Upper lobe of left lung (tissue), 6 donors: ENCODE data around the gene ZNF135. TPM values are rescaled to one million over a fixed set of nuclear protein-coding genes. Genes with fewer than 3 reads are reported as not detected.

Experiments
- ATAC-seq, 2 donors: fragments of 200-7000 bp; cut with Tn5 transposase; one replicate each; pipeline ENCODE4 v1.9.1; 2022; ENCODE audit warnings: mild to moderate bottlenecking in 2 of 2, moderate library complexity in 2 of 2; ENCODE audit not compliant: low FRiP score in 2 of 2
- DNase-seq, 2 donors: peaks; one replicate each; pipeline ENCODE4 v3.0.0-alpha.2; 2019 to 2020
- H3K27ac ChIP-seq, 4 donors: fragments of 200-600 bp; sonication (generic); one replicate each; pipeline ENCODE4 v1.5.1; 2016 to 2019
- H3K27me3 ChIP-seq, 4 donors: fragments of 200-600 bp; sonication (generic); one replicate each; pipeline ENCODE4 v1.5.1; 2017 to 2019
- H3K36me3 ChIP-seq, 4 donors: fragments of 200-600 bp; sonication (generic); one replicate each; pipeline ENCODE4 v1.5.1; 2016 to 2019
- H3K4me1 ChIP-seq, 4 donors: fragments of 200-600 bp; sonication (generic); one replicate each; pipeline ENCODE4 v1.5.1; 2018 to 2019
- H3K4me3 ChIP-seq, 4 donors: fragments of 200-600 bp; sonication (generic); one replicate each; pipeline ENCODE4 v1.5.1; 2017 to 2019; ENCODE audit warnings: mild to moderate bottlenecking in 2 of 4, moderate library complexity in 1 of 4
- H3K9me3 ChIP-seq, 4 donors: fragments of 200-600 bp; sonication (generic); one replicate each; pipeline ENCODE4 v1.5.1; 2018 to 2019
- EP300 ChIP-seq, 4 donors: sonication (generic); formaldehyde crosslinking; IDR thresholded peaks; one replicate each; pipeline ENCODE4 v1.5.1; 2017; ENCODE audit warnings: antibody characterized with exemption in 4 of 4, control low read depth in 2 of 4
- POLR2A ChIP-seq, 4 donors: fragments of 450-650 bp; IDR thresholded peaks; one replicate each; pipeline ENCODE4 v1.5.1; 2016 to 2017; ENCODE audit warnings: antibody characterized with exemption in 4 of 4, mild to moderate bottlenecking in 2 of 4
- POLR2AphosphoS5 ChIP-seq, 2 donors: sonication (generic); formaldehyde crosslinking; IDR thresholded peaks; one replicate each; pipeline ENCODE4 v1.5.1; 2017; ENCODE audit warnings: antibody characterized with exemption in 2 of 2
- WGBS, 2 donors: methylation state at CpG; one replicate each; pipeline ENCODE4 v1.1.5; 2017 to 2018; 5-methylcytosine and 5-hydroxymethylcytosine counted together
- total RNA-seq, 6 donors: library from RNA; depleted of rRNA in 4 of 6; stranded (reverse); fragments of >200 nt in 4 of 6; gene quantifications; one replicate each; pipeline versions ENCODE4 v1.1.0 to v1.2.1, GENCODE V29; 2016 to 2021
- TF ChIP-seq, protein P1 (sequence below), 6 experiments: fragments of 450-650 bp in 4 of 6; fragments of 200-600 bp in 2 of 6; sonication (generic) in 2 of 6; IDR thresholded peaks; one replicate each; pipeline ENCODE4 v1.5.1; 2016 to 2019; ENCODE audit warnings: antibody characterized with exemption in 6 of 6
- donor health status: DM: no; HTN: no; CAD: no; lungs with moderate emphysema.
- donor health status: DM: no; HTN: yes; CAD: no; lungs with severe emphysema.

The ZNF135 gene
- total RNA-seq, 6 donors from 2014 or later = 1.7 to 11.5 (median 3.4) TPM

DNA sequence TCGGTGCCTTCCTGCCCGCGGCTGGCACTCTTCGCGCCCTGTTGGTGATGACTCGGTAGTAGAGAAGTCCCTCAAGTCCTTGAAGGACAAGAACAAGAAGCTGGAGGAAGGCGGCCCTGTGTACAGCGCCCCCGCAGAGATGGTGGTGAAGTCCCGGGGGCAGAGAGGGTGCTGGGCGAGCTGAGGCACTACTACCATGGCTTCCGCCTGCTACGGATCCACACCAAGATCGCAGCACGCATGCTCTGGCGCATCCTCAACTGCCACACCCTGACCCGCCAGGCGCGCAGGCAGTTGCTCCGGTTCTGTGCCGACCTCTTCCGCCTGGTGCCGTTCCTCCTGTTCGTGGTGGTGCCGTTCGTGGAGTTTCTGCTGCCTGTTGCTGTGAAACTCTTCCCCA is 14.2 kb upstream of the ZNF135 start:
- Histone ChIP-seq H3K4me3 (no peak overlapping the region), H3K9me3 (peaks cover 19 to 97% (median 75%) of the 10 kb centered on the region in 4 donors), H3K27me3 (no peaks in the 10 kb centered on the region), H3K27ac (no peak overlapping the region), H3K36me3 (no peaks in the 10 kb centered on the region), H3K4me1 (no peaks in the 10 kb centered on the region)
- 91 to 93% methylated on average over 26 of the region's 26 CpGs for WGBS, 2 donors
- ATAC-seq (no peak), DNase-seq (no peak)
- TF ChIP-seq POLR2AphosphoS5 (IDR thresholded peaks at IDR 0.05) (no peak), POLR2A (IDR thresholded peaks at IDR 0.05) (no peak), EP300 (IDR thresholded peaks at IDR 0.05) (no peak)
- TF ChIP-seq, protein P1, sequence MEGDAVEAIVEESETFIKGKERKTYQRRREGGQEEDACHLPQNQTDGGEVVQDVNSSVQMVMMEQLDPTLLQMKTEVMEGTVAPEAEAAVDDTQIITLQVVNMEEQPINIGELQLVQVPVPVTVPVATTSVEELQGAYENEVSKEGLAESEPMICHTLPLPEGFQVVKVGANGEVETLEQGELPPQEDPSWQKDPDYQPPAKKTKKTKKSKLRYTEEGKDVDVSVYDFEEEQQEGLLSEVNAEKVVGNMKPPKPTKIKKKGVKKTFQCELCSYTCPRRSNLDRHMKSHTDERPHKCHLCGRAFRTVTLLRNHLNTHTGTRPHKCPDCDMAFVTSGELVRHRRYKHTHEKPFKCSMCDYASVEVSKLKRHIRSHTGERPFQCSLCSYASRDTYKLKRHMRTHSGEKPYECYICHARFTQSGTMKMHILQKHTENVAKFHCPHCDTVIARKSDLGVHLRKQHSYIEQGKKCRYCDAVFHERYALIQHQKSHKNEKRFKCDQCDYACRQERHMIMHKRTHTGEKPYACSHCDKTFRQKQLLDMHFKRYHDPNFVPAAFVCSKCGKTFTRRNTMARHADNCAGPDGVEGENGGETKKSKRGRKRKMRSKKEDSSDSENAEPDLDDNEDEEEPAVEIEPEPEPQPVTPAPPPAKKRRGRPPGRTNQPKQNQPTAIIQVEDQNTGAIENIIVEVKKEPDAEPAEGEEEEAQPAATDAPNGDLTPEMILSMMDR (IDR thresholded peaks at IDR 0.05) = no peak

DNA sequence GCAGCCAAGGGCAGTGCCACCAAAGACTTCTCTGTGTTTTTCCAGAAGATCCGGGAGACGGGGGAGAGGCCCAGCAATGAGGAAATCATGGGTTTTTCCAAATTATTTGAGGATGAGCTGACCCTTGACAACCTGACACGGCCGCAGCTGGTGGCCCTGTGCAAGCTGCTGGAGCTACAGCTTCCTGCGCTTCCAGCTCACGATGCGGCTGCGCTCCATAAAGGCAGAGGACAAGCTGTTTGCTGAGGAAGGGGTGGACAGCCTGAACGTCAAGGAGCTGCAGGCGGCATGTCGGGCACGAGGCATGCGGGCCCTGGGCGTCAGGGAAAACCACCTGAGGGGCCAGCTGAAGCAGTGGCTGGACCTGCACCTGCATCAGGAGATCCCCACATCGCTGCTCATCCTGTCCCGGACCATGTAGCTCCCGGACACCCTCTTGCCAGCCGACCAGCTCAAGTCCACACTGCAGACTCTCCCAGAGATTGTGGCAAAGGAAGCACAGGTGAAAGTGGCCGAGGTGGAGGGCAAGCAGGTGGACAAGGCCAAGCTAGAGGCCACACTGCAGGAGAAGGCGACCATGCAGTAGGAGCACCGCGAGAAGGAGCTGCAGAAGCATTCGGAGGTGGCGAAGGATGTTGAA is 13.6 kb upstream of the ZNF135 start:
- TF ChIP-seq POLR2AphosphoS5 (IDR thresholded peaks at IDR 0.05) = no peak
- TF ChIP-seq, protein P1 (IDR thresholded peaks at IDR 0.05) = no peak
- no peak for TF ChIP-seq EP300 (IDR thresholded peaks at IDR 0.05)
- TF ChIP-seq POLR2A (IDR thresholded peaks at IDR 0.05) = no peak
- 92 to 93% methylated on average over 20 to 24 of the region's 24 CpGs for WGBS, 2 donors
- DNase-seq (no peak), ATAC-seq (no peak)
- H3K9me3 ChIP-seq = peaks cover 19 to 97% (median 72%) of the 10 kb centered on the region in 4 donors
- H3K4me1 ChIP-seq = no peaks in the 10 kb centered on the region
- no peaks in the 10 kb centered on the region for H3K36me3 ChIP-seq
- H3K4me3 ChIP-seq = no peak overlapping the region
- no peak overlapping the region for H3K27ac ChIP-seq
- H3K27me3 ChIP-seq = no peaks in the 10 kb centered on the region

DNA sequence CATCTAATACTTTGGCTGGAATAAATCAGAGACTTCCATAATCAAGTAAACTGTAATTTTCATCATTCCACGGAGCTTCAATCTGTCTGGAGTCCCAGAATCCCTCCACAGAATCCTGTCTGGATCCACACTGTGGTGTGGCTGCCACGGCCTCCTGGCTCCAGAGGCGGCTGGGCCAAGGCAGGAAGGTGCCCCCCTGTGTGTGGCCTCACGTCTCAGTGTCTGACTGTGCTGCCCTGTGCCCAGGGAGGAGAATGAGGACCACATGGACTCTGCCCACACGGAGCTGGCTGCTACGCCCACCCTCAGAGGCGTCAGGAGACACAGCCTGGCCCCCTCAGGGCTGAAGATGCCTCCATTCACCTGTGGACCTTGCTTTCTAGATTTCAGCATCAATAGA is 12.2 kb upstream of the ZNF135 start:
- TF ChIP-seq, protein P1 (IDR thresholded peaks at IDR 0.05) = no peak
- TF ChIP-seq POLR2A (IDR thresholded peaks at IDR 0.05) (no peak), POLR2AphosphoS5 (IDR thresholded peaks at IDR 0.05) (no peak), EP300 (IDR thresholded peaks at IDR 0.05) (no peak)
- Histone ChIP-seq H3K9me3 (peaks cover 19 to 97% (median 69%) of the 10 kb centered on the region in 4 donors), H3K36me3 (no peaks in the 10 kb centered on the region), H3K4me3 (no peak overlapping the region), H3K27ac (no peak overlapping the region), H3K4me1 (no peaks in the 10 kb centered on the region), H3K27me3 (no peaks in the 10 kb centered on the region)
- WGBS, 2 donors = 60 to 86% methylated on average over 2 to 7 of the region's 7 CpGs
- ATAC-seq = no peak
- no peak for DNase-seq

GRCh38 chr19:58047672-58048071 is 11.4 kb upstream of the ZNF135 start:
- no peak overlapping the region for H3K27ac ChIP-seq
- TF ChIP-seq, protein P1 (IDR thresholded peaks at IDR 0.05) = no peak
- TF ChIP-seq POLR2AphosphoS5 (IDR thresholded peaks at IDR 0.05) (no peak), POLR2A (IDR thresholded peaks at IDR 0.05) (no peak), EP300 (IDR thresholded peaks at IDR 0.05) (no peak)
- H3K36me3 ChIP-seq = no peaks in the 10 kb centered on the region
- no peak overlapping the region for H3K4me3 ChIP-seq
- no peak for ATAC-seq
- 95 to 96% methylated on average over 5 to 10 of the region's 12 CpGs for WGBS, 2 donors
- H3K4me1 ChIP-seq = no peaks in the 10 kb centered on the region
- H3K9me3 ChIP-seq = peaks cover 17 to 98% (median 71%) of the 10 kb centered on the region in 4 donors
- no peak for DNase-seq
- no peaks in the 10 kb centered on the region for H3K27me3 ChIP-seq

DNA sequence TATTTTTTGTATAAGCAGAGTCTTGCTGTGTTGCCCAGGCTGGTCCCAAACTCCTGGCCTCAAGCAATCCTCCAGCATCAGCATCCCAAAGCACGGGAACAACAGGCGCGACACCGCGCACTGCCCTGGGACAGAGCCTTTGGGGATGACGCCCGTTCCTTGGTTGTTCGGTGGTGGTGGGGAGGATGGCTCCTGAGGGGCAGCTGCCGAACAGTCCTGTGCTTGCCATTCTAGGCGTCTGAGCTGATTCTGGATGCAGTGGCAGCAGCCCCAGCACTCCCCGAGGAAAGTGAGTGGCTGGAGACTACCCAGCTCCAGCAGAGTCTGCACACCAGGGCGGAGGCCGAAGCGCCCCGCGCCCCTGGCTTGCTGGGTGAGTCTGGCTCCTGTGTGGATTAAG is 6.8 kb upstream of the ZNF135 start:
- peak in 1 of 2 donors; percentile 62 for DNase-seq
- WGBS, 2 donors = 98% methylated on average over 16 of the region's 16 CpGs

More for the DNA sequence above, 6.8 kb upstream of the ZNF135 start:
- no peak overlapping the region for H3K27ac ChIP-seq
- H3K9me3 ChIP-seq = peaks cover 4 to 84% (median 40%) of the 10 kb centered on the region in 4 donors
- TF ChIP-seq EP300 (IDR thresholded peaks at IDR 0.05) (no peak), POLR2A (IDR thresholded peaks at IDR 0.05) (no peak), POLR2AphosphoS5 (IDR thresholded peaks at IDR 0.05) (no peak)
- TF ChIP-seq, protein P1 (IDR thresholded peaks at IDR 0.05) = no peak
- no peaks in the 10 kb centered on the region for H3K36me3 ChIP-seq
- no peaks in the 10 kb centered on the region for H3K4me1 ChIP-seq
- no peak for ATAC-seq
- H3K27me3 ChIP-seq = no peaks in the 10 kb centered on the region
- H3K4me3 ChIP-seq = no peak overlapping the region
